ENCODE data around the gene PFKP.

Gene PFKP

DNA sequence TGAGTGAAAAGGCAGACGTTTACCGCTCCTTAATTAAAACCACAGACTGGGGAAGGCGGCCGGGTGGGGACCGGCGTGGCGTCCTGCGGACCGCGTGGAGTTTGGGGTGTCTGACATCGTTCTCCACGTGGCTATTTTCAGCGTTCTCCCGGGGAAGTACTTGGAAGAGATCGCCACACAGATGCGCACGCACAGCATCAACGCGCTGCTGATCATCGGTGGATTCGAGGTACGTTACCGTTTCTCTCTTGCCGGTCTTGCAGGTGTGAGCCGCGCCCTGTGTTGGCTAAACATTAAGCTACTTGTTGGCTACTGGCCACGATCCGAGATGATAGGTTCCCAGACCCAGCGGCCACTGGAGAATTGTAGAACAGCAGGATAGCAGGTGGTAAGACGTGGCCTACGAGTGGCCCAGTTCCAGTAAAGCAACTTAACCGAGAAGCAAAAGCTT lies 51.3 kb downstream of the PFKP start:
- Histone ChIP-seq H3K79me2 (ENCODE audit: insufficient read depth, low read length) (no peaks in the 10 kb centered on the region), H3K4me1 (ENCODE audit: insufficient read depth, low read length, poor library complexity, severe bottlenecking) (no peaks in the 10 kb centered on the region), H3K9me2 (replicated peaks; ENCODE audit: low read depth, low read length) (no peaks in the 10 kb centered on the region), H3K9me3 (ENCODE audit: insufficient read depth, low read depth, low read length) (no peaks in the 10 kb centered on the region), H3K36me3 (ENCODE audit: insufficient read depth, low read length) (peaks cover 91% of the 10 kb centered on the region; the same call in 1 of the 2 replicates), H4K20me1 (ENCODE audit: insufficient read depth, low read length, poor library complexity, severe bottlenecking) (no peaks in the 10 kb centered on the region), H3K9ac (ENCODE audit: low read depth, low read length, poor library complexity, severe bottlenecking) (no peak overlapping the region), H3K27me3 (ENCODE audit: insufficient read depth, low read length, poor library complexity, severe bottlenecking) (no peaks in the 10 kb centered on the region), H3F3A (ENCODE audit: low read depth) (no peaks in the 10 kb centered on the region), H3K4me3 (ENCODE audit: low read length, poor library complexity, severe bottlenecking) (no peak overlapping the region), H3K4me2 (ENCODE audit: low read depth, low read length, poor library complexity, severe bottlenecking) (no peak overlapping the region), H2AFZ (ENCODE audit: low read length) (no peak overlapping the region)
- TF ChIP-seq, protein P1, sequence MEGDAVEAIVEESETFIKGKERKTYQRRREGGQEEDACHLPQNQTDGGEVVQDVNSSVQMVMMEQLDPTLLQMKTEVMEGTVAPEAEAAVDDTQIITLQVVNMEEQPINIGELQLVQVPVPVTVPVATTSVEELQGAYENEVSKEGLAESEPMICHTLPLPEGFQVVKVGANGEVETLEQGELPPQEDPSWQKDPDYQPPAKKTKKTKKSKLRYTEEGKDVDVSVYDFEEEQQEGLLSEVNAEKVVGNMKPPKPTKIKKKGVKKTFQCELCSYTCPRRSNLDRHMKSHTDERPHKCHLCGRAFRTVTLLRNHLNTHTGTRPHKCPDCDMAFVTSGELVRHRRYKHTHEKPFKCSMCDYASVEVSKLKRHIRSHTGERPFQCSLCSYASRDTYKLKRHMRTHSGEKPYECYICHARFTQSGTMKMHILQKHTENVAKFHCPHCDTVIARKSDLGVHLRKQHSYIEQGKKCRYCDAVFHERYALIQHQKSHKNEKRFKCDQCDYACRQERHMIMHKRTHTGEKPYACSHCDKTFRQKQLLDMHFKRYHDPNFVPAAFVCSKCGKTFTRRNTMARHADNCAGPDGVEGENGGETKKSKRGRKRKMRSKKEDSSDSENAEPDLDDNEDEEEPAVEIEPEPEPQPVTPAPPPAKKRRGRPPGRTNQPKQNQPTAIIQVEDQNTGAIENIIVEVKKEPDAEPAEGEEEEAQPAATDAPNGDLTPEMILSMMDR (conservative IDR thresholded peaks at IDR 0.05; ENCODE audit: low read length) = no peak
- TF ChIP-seq EZH2phosphoT487 (IDR thresholded peaks at IDR 0.05; ENCODE audit: borderline replicate concordance) = no peak

- no peak overlapping the region for H3K4me2 ChIP-seq (ENCODE audit: low read depth, low read length, poor library complexity, severe bottlenecking)
- no peak for TF ChIP-seq EZH2phosphoT487 (IDR thresholded peaks at IDR 0.05; ENCODE audit: borderline replicate concordance)
- TF ChIP-seq, protein P1 (conservative IDR thresholded peaks at IDR 0.05; ENCODE audit: low read length) = peak; percentile 62
- H3K79me2 ChIP-seq (ENCODE audit: insufficient read depth, low read length) = no peaks in the 10 kb centered on the region
- H3F3A ChIP-seq (ENCODE audit: low read depth) = no peaks in the 10 kb centered on the region
- no peak overlapping the region for H3K9ac ChIP-seq (ENCODE audit: low read depth, low read length, poor library complexity, severe bottlenecking)
- H4K20me1 ChIP-seq (ENCODE audit: insufficient read depth, low read length, poor library complexity, severe bottlenecking) = no peaks in the 10 kb centered on the region
- no peaks in the 10 kb centered on the region for H3K27me3 ChIP-seq (ENCODE audit: insufficient read depth, low read length, poor library complexity, severe bottlenecking)
- H3K4me3 ChIP-seq (ENCODE audit: low read length, poor library complexity, severe bottlenecking) = no peak overlapping the region
- H3K9me2 ChIP-seq (replicated peaks; ENCODE audit: low read depth, low read length) = no peaks in the 10 kb centered on the region
- no peaks in the 10 kb centered on the region for H3K9me3 ChIP-seq (ENCODE audit: insufficient read depth, low read depth, low read length)
- H3K36me3 ChIP-seq (ENCODE audit: insufficient read depth, low read length) = peaks cover 90% of the 10 kb centered on the region; the same call in 1 of the 2 replicates
- H2AFZ ChIP-seq (ENCODE audit: low read length) = no peak overlapping the region
- H3K4me1 ChIP-seq (ENCODE audit: insufficient read depth, low read length, poor library complexity, severe bottlenecking) = no peaks in the 10 kb centered on the region
Measured at GRCh38 chr10:3119796-3120459, 52.6 kb downstream of the PFKP start.

- H3K9me3 ChIP-seq (ENCODE audit: insufficient read depth, low read depth, low read length) = no peaks in the 10 kb centered on the region
- no peak overlapping the region for H3K4me3 ChIP-seq (ENCODE audit: low read length, poor library complexity, severe bottlenecking)
- no peaks in the 10 kb centered on the region for H3F3A ChIP-seq (ENCODE audit: low read depth)
- no peaks in the 10 kb centered on the region for H3K79me2 ChIP-seq (ENCODE audit: insufficient read depth, low read length)
- H2AFZ ChIP-seq (ENCODE audit: low read length) = no peak overlapping the region
- no peaks in the 10 kb centered on the region for H4K20me1 ChIP-seq (ENCODE audit: insufficient read depth, low read length, poor library complexity, severe bottlenecking)
- peaks cover 91% of the 10 kb centered on the region; the same call in 1 of the 2 replicates for H3K36me3 ChIP-seq (ENCODE audit: insufficient read depth, low read length)
- no peaks in the 10 kb centered on the region for H3K9me2 ChIP-seq (replicated peaks; ENCODE audit: low read depth, low read length)
- no peaks in the 10 kb centered on the region for H3K4me1 ChIP-seq (ENCODE audit: insufficient read depth, low read length, poor library complexity, severe bottlenecking)
- no peak overlapping the region for H3K9ac ChIP-seq (ENCODE audit: low read depth, low read length, poor library complexity, severe bottlenecking)
- no peak overlapping the region for H3K4me2 ChIP-seq (ENCODE audit: low read depth, low read length, poor library complexity, severe bottlenecking)
- H3K27me3 ChIP-seq (ENCODE audit: insufficient read depth, low read length, poor library complexity, severe bottlenecking) = no peaks in the 10 kb centered on the region
- TF ChIP-seq, protein P1 (conservative IDR thresholded peaks at IDR 0.05; ENCODE audit: low read length) = no peak
- TF ChIP-seq EZH2phosphoT487 (IDR thresholded peaks at IDR 0.05; ENCODE audit: borderline replicate concordance) = no peak
Measured at GRCh38 chr10:3122034-3122433, 54.7 kb downstream of the PFKP start.
